ENCODE results near the gene CPSF4. TPM values are rescaled to one million over a fixed set of nuclear protein-coding genes. Genes with fewer than 3 reads are reported as not detected.

The CPSF4 gene
- total RNA-seq (10 to 100 TPM; 58.7 to 66.6 TPM), polyA plus RNA-seq (22.7 TPM)

DNA sequence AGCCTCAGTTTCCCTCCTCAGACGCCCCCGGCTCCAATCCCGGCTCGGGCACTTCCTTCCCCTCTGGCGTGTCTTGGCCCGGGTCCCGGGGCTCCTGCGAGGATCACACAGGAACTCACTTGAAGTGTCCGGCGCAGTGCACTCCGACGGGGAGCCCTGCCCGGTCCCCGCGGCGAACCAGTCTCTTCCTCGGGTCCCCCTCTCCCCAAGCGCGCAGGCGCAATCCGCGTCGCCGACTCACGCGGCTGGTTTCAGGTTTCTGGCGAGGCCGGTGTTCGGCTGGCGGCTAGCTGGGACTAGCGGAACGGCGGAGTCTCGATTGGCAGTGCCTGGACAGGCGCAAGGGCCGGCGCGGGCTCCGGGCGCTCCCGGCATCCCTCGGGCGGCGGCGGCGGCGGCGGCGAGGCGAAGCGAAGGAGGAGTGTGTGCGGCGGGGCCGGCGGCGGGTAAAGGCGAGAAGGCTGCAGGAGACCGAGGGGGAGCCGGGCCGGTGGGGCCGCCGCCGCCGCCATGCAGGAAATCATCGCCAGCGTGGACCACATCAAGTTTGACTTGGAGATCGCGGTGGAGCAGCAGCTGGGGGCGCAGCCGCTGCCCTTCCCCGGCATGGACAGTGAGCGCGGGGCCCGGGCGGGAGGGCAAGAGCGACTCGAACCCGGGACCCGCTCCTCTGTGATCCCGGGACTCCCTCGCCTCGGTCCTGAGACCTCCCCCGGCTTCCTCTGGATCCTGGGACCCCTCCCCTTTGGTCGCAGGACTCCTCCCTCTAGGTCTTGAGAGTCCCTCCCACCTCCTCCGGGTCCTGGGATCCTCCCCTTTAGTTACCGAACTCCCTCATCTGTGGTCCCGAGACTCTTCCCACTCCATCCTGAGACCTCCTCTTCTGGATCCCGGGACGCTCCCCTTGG lies at the start of gene CPSF4, which contains the start of gene PTCD1:
Gene CPSF4 (plus strand): TSS at position 371 of the 908 bp plus-strand sequence. CDS start 140 bp downstream, at position 511.
Gene PTCD1 (minus strand): TSS at position 226 of the 908 bp plus-strand sequence. CDS start 3,556 bp downstream, outside the sequence.
- Mint-ChIP-seq H3K27me3 (no peaks in the 10 kb centered on the region), H3K36me3 (peaks cover 0 to 33% (median 2%) of the 10 kb centered on the region in 3 donors), H3K4me3 (peak within 1 kb of the TSS; percentile 94 to 99 (median 97)), H3K9me3 (no peaks in the 10 kb centered on the region), H3K4me1 (peaks cover 26 to 46% (median 36%) of the 10 kb centered on the region in 3 donors), H3K27ac (peak within 1 kb of the TSS; percentile 84 to 98 (median 94))
- no peaks in the 10 kb centered on the region for H3K36me3 ChIP-seq (ENCODE audit: insufficient read depth, low read length)
- CTCF ChIA-PET, result interaction anchor here (1.8 kb wide), 1 partner anchor 10 kb away, joined by 6 read pairs; no protein-coding TSS in a partner anchor
- peak within 1 kb of the TSS; percentile 84 for H3K27ac ChIP-seq (ENCODE audit: low read depth, low read length)
- H3K4me1 ChIP-seq (ENCODE audit: insufficient read depth, low read length), result peaks cover 11% of the 10 kb centered on the region
- POLR2A ChIA-PET, result interaction anchor here (0.5 to 2.0 kb wide), 12 partner anchors 8 to 1003 kb away, joined by 3 to 10 read pairs (median 4); partner anchors contain the start of genes ARPC1A, BUD31, PDAP1 and ZKSCAN5
- H3K27me3 ChIP-seq (ENCODE audit: insufficient read depth, low read length, poor library complexity, severe bottlenecking), result no peaks in the 10 kb centered on the region
- H3K9me3 ChIP-seq (ENCODE audit: low read length), result no peaks in the 10 kb centered on the region
- peak within 1 kb of the TSS; percentile 90 for H3K4me3 ChIP-seq (ENCODE audit: low read length)
- peak; percentile 76 to 90 (median 81) for DNase-seq

DNA sequence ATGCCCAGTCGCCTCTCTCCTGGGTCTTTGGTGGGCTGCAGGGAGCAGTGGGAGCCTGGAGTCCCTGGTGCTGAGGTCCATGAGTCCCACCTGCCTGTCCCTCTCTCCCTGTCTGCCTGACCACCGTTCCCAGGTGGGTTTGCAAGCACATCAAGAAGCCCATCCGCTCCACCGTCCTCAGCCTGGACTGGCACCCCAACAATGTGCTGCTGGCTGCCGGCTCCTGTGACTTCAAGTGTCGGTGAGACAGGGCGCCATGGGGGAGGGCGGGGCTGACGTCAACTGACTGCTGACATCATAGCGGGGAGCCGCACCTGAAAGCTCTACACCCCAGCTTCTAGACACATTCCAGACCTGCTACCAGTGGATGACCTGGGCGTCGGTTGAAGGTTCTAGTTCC lies 49.0 kb upstream of the CPSF4 start:
- DNase-seq, result no peak
- Histone ChIP-seq H3K27ac (ENCODE audit: low read depth, low read length) (no peak overlapping the region), H3K27me3 (ENCODE audit: insufficient read depth, low read length, poor library complexity, severe bottlenecking) (no peaks in the 10 kb centered on the region), H3K4me3 (ENCODE audit: low read length) (no peak overlapping the region), H3K36me3 (ENCODE audit: insufficient read depth, low read length) (peaks cover 67% of the 10 kb centered on the region), H3K9me3 (ENCODE audit: low read length) (no peaks in the 10 kb centered on the region), H3K4me1 (ENCODE audit: insufficient read depth, low read length) (peaks cover 22% of the 10 kb centered on the region)
- no peaks in the 10 kb centered on the region for H3K9me3 Mint-ChIP-seq
- no peak overlapping the region for H3K4me3 Mint-ChIP-seq
- peaks cover 13 to 33% (median 13%) of the 10 kb centered on the region in 3 donors for H3K4me1 Mint-ChIP-seq
- CTCF ChIA-PET, result interaction anchor here (1.0 kb wide), 1 partner anchor 19 kb away, joined by 3 read pairs; the partner anchor contains the start of genes BUD31 and PDAP1
- no peaks in the 10 kb centered on the region for H3K27me3 Mint-ChIP-seq
- H3K36me3 Mint-ChIP-seq, result peaks cover 0 to 83% (median 9%) of the 10 kb centered on the region in 3 donors
- POLR2A ChIA-PET, result interaction anchor here (1.0 to 1.4 kb wide), 2 partner anchors 9 to 19 kb away, joined by 6 read pairs; partner anchors contain the start of genes BUD31 and PDAP1
- H3K27ac Mint-ChIP-seq, result peak overlapping the region in 1 of 8 donors; percentile 58

DNA sequence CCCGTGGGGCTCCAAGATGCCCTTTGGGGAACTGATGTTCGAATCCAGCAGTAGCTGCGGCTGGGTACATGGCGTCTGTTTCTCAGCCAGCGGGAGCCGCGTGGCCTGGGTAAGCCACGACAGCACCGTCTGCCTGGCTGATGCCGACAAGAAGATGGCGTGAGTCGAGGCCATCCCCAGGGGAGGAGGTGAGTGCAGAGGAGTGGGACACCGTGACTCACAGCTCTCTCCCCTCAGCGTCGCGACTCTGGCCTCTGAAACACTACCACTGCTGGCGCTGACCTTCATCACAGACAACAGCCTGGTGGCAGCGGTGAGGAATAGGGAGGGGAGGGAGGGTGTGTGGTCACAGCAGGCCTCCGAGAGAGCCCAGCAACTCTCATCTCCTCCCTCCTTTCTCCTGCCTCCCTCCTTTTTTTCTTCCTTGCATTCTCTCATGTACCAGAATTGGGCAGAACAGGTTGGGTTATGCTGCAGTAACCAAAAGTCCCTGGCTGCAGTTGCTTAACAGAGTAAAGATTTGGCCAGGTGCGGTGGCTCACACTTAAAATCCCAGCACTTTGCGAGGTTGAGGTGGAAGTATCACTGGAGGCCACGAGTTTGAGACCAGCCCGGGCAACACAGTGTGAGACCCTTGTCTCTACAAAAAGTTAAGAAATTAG lies 47.7 kb upstream of the CPSF4 start:
- peak overlapping the region in 1 of 7 donors; percentile 48 for H3K4me3 Mint-ChIP-seq
- H3K27me3 Mint-ChIP-seq, result no peaks in the 10 kb centered on the region
- H3K36me3 Mint-ChIP-seq, result peaks cover 0 to 89% (median 9%) of the 10 kb centered on the region in 3 donors
- Histone ChIP-seq H3K27me3 (ENCODE audit: insufficient read depth, low read length, poor library complexity, severe bottlenecking) (no peaks in the 10 kb centered on the region), H3K4me3 (ENCODE audit: low read length) (no peak overlapping the region), H3K36me3 (ENCODE audit: insufficient read depth, low read length) (peaks cover 79% of the 10 kb centered on the region), H3K27ac (ENCODE audit: low read depth, low read length) (no peak overlapping the region), H3K4me1 (ENCODE audit: insufficient read depth, low read length) (peaks cover 15% of the 10 kb centered on the region), H3K9me3 (ENCODE audit: low read length) (no peaks in the 10 kb centered on the region)
- H3K9me3 Mint-ChIP-seq, result no peaks in the 10 kb centered on the region
- ChIA-PET CTCF (interaction anchor here (1.0 to 1.1 kb wide), 2 partner anchors 10 to 18 kb away, joined by 3 read pairs; partner anchors contain the start of genes BUD31 and PDAP1), POLR2A (interaction anchor here (0.7 to 1.4 kb wide), 2 partner anchors 18 to 85 kb away, joined by 3 to 6 read pairs; partner anchors contain the start of genes BUD31 and PDAP1)
- no peak for DNase-seq
- H3K4me1 Mint-ChIP-seq, result peaks cover 13 to 34% (median 13%) of the 10 kb centered on the region in 3 donors
- H3K27ac Mint-ChIP-seq, result peak overlapping the region in 4 of 8 donors; percentile 26 to 77 (median 37)

DNA sequence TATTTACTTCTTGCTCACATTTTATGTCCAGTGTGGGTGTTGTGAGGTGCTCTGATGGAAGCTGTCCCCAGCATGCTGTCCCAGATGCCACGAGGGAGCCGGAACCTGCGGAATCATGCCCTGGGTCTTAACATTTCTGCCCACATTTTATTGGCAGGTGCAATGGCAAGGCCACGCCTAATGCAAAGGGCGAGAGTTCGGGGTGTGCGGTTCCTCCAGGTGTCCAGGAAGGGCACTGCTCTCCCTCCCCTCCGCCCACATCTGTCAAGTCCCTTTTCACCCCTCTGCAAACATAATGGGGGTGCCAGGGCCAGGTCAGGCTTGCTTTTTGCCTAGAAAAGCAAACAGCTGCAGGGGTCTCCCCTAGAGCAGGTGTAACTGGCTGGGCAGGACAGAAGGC lies 46.7 kb upstream of the CPSF4 start:
- H3K4me3 Mint-ChIP-seq, result peak overlapping the region in 4 of 7 donors; percentile 34 to 38 (median 35)

DNA sequence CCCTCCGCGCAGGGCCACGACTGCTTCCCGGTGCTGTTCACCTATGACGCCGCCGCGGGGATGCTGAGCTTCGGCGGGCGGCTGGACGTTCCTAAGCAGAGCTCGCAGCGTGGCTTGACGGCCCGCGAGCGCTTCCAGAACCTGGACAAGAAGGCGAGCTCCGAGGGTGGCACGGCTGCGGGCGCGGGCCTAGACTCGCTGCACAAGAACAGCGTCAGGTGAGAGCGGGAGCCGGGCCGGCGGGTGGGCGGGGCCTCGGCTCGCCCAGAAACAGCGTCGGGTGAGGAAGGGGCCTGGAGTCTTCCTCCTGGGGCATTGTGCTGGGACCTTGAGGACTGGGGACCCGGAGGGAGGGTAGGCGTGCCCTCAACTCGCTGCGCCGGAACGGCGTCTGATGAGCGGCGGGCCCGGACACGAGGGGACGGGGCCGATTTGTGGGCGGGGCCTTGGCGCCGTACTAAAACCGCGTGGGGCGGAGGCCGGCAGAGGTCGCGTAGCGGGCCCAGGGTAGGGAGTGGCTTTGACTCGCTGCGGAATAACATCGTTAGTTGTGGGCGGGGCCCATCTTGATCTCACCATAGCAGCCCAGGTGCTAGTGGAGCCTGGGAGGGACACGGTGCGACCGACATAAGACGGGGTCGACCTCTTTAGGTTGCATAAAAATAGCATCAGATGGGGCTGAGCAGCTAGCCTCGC lies 45.9 kb upstream of the CPSF4 start:
- H3K27ac Mint-ChIP-seq, result peak overlapping the region; percentile 89 to 97 (median 92)
- peaks cover 0 to 90% (median 7%) of the 10 kb centered on the region in 3 donors for H3K36me3 Mint-ChIP-seq
- ChIA-PET CTCF (interaction anchor here (0.6 to 2.8 kb wide), 6 partner anchors 10 to 52 kb away, joined by 3 to 13 read pairs (median 6); partner anchors contain the start of genes BUD31 and PDAP1), POLR2A (interaction anchor here (0.5 to 3.4 kb wide), 12 partner anchors 9 to 1495 kb away, joined by 3 to 45 read pairs (median 4); partner anchors contain the start of genes ARPC1B, BUD31, PDAP1 and ZNF394)
- H3K27ac ChIP-seq (ENCODE audit: low read depth, low read length), result peak overlapping the region; percentile 57
- H3K9me3 Mint-ChIP-seq, result no peaks in the 10 kb centered on the region
- no peaks in the 10 kb centered on the region for H3K27me3 Mint-ChIP-seq
- peak; percentile 79 to 90 (median 84) for DNase-seq
- H3K4me3 Mint-ChIP-seq, result peak overlapping the region; percentile 77 to 94 (median 82)
- peak overlapping the region; percentile 45 for H3K4me3 ChIP-seq (ENCODE audit: low read length)
- peaks cover 15 to 38% (median 16%) of the 10 kb centered on the region in 3 donors for H3K4me1 Mint-ChIP-seq
- H3K27me3 ChIP-seq (ENCODE audit: insufficient read depth, low read length, poor library complexity, severe bottlenecking), result no peaks in the 10 kb centered on the region
- H3K4me1 ChIP-seq (ENCODE audit: insufficient read depth, low read length), result peaks cover 15% of the 10 kb centered on the region
- peaks cover 77% of the 10 kb centered on the region for H3K36me3 ChIP-seq (ENCODE audit: insufficient read depth, low read length)
- no peaks in the 10 kb centered on the region for H3K9me3 ChIP-seq (ENCODE audit: low read length)

More for the DNA sequence above, 46.7 kb upstream of the CPSF4 start:
- DNase-seq, result no peak
- ChIA-PET CTCF (interaction anchor here (1.6 to 2.2 kb wide), 2 partner anchors 16 to 24 kb away, joined by 4 to 9 read pairs; partner anchors contain the start of genes BUD31 and PDAP1), POLR2A (interaction anchor here (0.5 to 3.4 kb wide), 6 partner anchors 9 to 488 kb away, joined by 3 to 45 read pairs (median 8); partner anchors contain the start of genes ARPC1B, BUD31 and PDAP1)
- no peaks in the 10 kb centered on the region for H3K27me3 Mint-ChIP-seq
- no peaks in the 10 kb centered on the region for H3K9me3 Mint-ChIP-seq
- peaks cover 0 to 88% (median 5%) of the 10 kb centered on the region in 3 donors for H3K36me3 Mint-ChIP-seq
- Histone ChIP-seq H3K27me3 (ENCODE audit: insufficient read depth, low read length, poor library complexity, severe bottlenecking) (no peaks in the 10 kb centered on the region), H3K27ac (ENCODE audit: low read depth, low read length) (no peak overlapping the region), H3K4me3 (ENCODE audit: low read length) (no peak overlapping the region), H3K36me3 (ENCODE audit: insufficient read depth, low read length) (peaks cover 73% of the 10 kb centered on the region), H3K4me1 (ENCODE audit: insufficient read depth, low read length) (peaks cover 15% of the 10 kb centered on the region), H3K9me3 (ENCODE audit: low read length) (no peaks in the 10 kb centered on the region)
- peaks cover 13 to 36% (median 14%) of the 10 kb centered on the region in 3 donors for H3K4me1 Mint-ChIP-seq
- peak overlapping the region in 7 of 8 donors; percentile 26 to 93 (median 52) for H3K27ac Mint-ChIP-seq

DNA sequence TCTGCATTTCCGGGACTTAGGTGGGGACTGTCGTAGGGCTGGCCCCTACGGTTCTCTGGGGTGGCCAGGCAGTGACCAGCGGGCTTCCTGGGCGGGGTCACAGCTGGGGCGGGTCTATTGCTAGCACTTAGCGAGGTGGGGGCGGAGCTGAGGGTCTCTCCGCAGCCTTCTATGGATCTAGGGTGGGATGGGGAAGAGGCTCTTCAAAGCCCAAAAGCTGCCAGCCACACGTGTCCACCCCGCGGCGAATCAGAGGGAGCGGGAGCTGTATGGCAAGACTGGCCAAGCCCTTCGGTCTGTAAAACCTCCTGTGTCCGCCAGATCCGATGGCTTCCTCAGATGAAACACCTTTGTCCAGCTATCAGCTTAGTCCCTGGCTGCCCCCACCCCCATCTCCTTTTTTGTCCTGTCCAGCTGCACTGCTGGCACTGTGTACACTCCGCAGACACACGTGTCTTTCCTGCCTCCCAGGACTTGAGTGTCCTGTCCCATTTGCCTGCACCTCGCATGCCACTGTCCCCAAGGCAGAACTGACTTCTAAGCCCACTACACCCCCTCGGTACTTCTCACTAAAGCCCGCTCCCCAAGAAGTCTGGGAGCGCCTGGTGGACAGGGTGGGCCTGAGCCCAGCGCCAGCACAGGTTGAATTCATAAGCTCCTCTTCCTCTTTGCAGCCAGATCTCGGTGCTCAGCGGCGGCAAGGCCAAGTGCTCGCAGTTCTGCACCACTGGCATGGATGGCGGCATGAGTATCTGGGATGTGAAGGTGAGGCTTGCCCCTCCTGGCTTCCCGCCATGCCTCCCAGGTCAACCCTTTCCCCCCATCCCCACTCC lies 45.2 kb upstream of the CPSF4 start:
- Mint-ChIP-seq H3K4me3 (peak overlapping the region; percentile 77 to 94 (median 82)), H3K4me1 (peaks cover 18 to 42% (median 22%) of the 10 kb centered on the region in 3 donors), H3K27ac (peak overlapping the region; percentile 43 to 97 (median 92)), H3K36me3 (peaks cover 0 to 90% (median 7%) of the 10 kb centered on the region in 3 donors), H3K9me3 (no peaks in the 10 kb centered on the region), H3K27me3 (no peaks in the 10 kb centered on the region)
- peaks cover 72% of the 10 kb centered on the region for H3K36me3 ChIP-seq (ENCODE audit: insufficient read depth, low read length)
- peak overlapping the region; percentile 57 for H3K27ac ChIP-seq (ENCODE audit: low read depth, low read length)
- peaks cover 15% of the 10 kb centered on the region for H3K4me1 ChIP-seq (ENCODE audit: insufficient read depth, low read length)
- ChIA-PET POLR2A (interaction anchor here (0.5 to 3.4 kb wide), 9 partner anchors 8 to 1494 kb away, joined by 3 to 45 read pairs (median 5); partner anchors contain the start of genes ARPC1B, BUD31, PDAP1 and ZNF394), CTCF (interaction anchor here (0.6 to 2.8 kb wide), 7 partner anchors 9 to 52 kb away, joined by 3 to 13 read pairs (median 7); partner anchors contain the start of genes BUD31 and PDAP1)
- DNase-seq, result no peak
- H3K27me3 ChIP-seq (ENCODE audit: insufficient read depth, low read length, poor library complexity, severe bottlenecking), result no peaks in the 10 kb centered on the region
- H3K9me3 ChIP-seq (ENCODE audit: low read length), result no peaks in the 10 kb centered on the region
- H3K4me3 ChIP-seq (ENCODE audit: low read length), result peak overlapping the region; percentile 45
